ENCODE data around the gene GCLC. TPM values are rescaled to one million over a fixed set of nuclear protein-coding genes. Genes with fewer than 3 reads are reported as not detected.

The GCLC gene
- total and polyA plus RNA-seq, 2 experiments from 2014 or later = 16.9 to 40.3 TPM

- TF ChIP-seq REST (IDR thresholded peaks at IDR 0.05; ENCODE audit: unreplicated experiment) (no peak), EZH2phosphoT487 (IDR thresholded peaks at IDR 0.05; ENCODE audit: unreplicated experiment) (no peak), STAT1 (IDR thresholded peaks at IDR 0.05; ENCODE audit: unreplicated experiment) (no peak), NANOG (IDR thresholded peaks at IDR 0.05; ENCODE audit: borderline replicate concordance) (no peak), ZNF114 (CRISPR knock-in tag; IDR thresholded peaks at IDR 0.05) (no peak), CREB1 (CRISPR knock-in tag; IDR thresholded peaks at IDR 0.05; ENCODE audit: low read depth) (no peak), ZNF331 (CRISPR knock-in tag; IDR thresholded peaks at IDR 0.05; ENCODE audit: low read depth) (no peak), ETS1 (IDR thresholded peaks at IDR 0.05) (no peak), CTCF (conservative IDR thresholded peaks at IDR 0.05; ENCODE audit: low read depth in 2 of 2) (no peak), POLR2AphosphoS5 (IDR thresholded peaks at IDR 0.05; ENCODE audit: low read depth) (no peak)
Observed at GRCh38 chr6:53536561-53536960, 8.3 kb downstream of the GCLC start (continued).

GRCh38 chr6:53532942-53533341, 12.0 kb downstream of the GCLC start:
- Histone ChIP-seq H3F3A (replicated peaks; ENCODE audit: low read depth) (no peaks in the 10 kb centered on the region), H3K79me2 (replicated peaks; ENCODE audit: insufficient read depth) (peaks cover 100% of the 10 kb centered on the region), H3K4me2 (0 out of 2 replicates have a peak overlapping the region, but pooled peaks have one; percentile 53), H3K4me3 (no peak overlapping the region), H3K4me1 (ENCODE audit: insufficient read depth) (peaks cover 67% of the 10 kb centered on the region), H2AFZ (no peak overlapping the region), H3K27ac (ENCODE audit: low read depth) (0 out of 2 replicates have a peak overlapping the region, but pooled peaks have one; percentile 13), H3K36me3 (ENCODE audit: insufficient read depth) (no peaks in the 10 kb centered on the region), H3K9me2 (ENCODE audit: insufficient read depth) (no peaks in the 10 kb centered on the region), H3K27me3 (ENCODE audit: insufficient read depth) (no peaks in the 10 kb centered on the region), H4K20me1 (replicated peaks; ENCODE audit: insufficient read depth) (peaks cover 6% of the 10 kb centered on the region; the same call in 1 of the 2 replicates)
- Mint-ChIP-seq H3K36me3 (ENCODE audit: low read depth) (peaks cover 10% of the 10 kb centered on the region; the same call in 1 of the 3 replicates), H3K27ac (peak overlapping the region; percentile 79; the same call in 1 of the 2 replicates), H3K27me3 (ENCODE audit: insufficient read depth, low read depth, poor library complexity) (peaks cover 1% of the 10 kb centered on the region), H3K4me3 (no peak overlapping the region), H3K9me3 (no peaks in the 10 kb centered on the region), H3K4me1 (peaks cover 65% of the 10 kb centered on the region)
- DNase-seq (ENCODE audit: low spot score) (no peak), ATAC-seq (no peak)
- no peak for TF ChIP-seq ZNF114 (CRISPR knock-in tag; IDR thresholded peaks at IDR 0.05)
- no peak for TF ChIP-seq EZH2phosphoT487 (IDR thresholded peaks at IDR 0.05; ENCODE audit: unreplicated experiment)
- no peak for TF ChIP-seq ZNF331 (CRISPR knock-in tag; IDR thresholded peaks at IDR 0.05; ENCODE audit: low read depth)
- TF ChIP-seq ETS1 (IDR thresholded peaks at IDR 0.05) = no peak
- TF ChIP-seq JUNB (IDR thresholded peaks at IDR 0.05; ENCODE audit: unreplicated experiment) = no peak
- TF ChIP-seq CTCF (conservative IDR thresholded peaks at IDR 0.05; ENCODE audit: low read depth in 2 of 2) = no peak
- TF ChIP-seq STAT1 (IDR thresholded peaks at IDR 0.05; ENCODE audit: unreplicated experiment) = no peak
- no peak for TF ChIP-seq EZH2 (IDR thresholded peaks at IDR 0.05; ENCODE audit: low read depth, unreplicated experiment)
- TF ChIP-seq POLR2AphosphoS5 (IDR thresholded peaks at IDR 0.05; ENCODE audit: low read depth) = no peak
- TF ChIP-seq NANOG (IDR thresholded peaks at IDR 0.05; ENCODE audit: borderline replicate concordance) = no peak
